Measurements from ENCODE around the gene LTBP1.

- TF ChIP-seq POLR2A (IDR thresholded peaks at IDR 0.05) (no peak), CTCF (IDR thresholded peaks at IDR 0.05) (no peak)
Measured at GRCh38 chr2:33059471-33060156, 112.9 kb downstream of the LTBP1 start.
